ENCODE measurements around the gene SFTPD. TPM values are rescaled to one million over a fixed set of nuclear protein-coding genes. Genes with fewer than 3 reads are reported as not detected.
"Not testable (repeated sequence)": the region's sequence is repeated elsewhere in the genome, so short reads cannot be mapped to it uniquely, and the experiment has no call there.

The SFTPD gene
- total RNA-seq, 1 experiment from 2014 or later: 0.24 TPM

- Histone ChIP-seq H3K18ac (ENCODE audit: insufficient read length, low read depth, low read length) (no peak overlapping the region), H2AFZ (ENCODE audit: low read length) (no peak overlapping the region), H2BK12ac (ENCODE audit: insufficient read length, low read depth, low read length) (no peak overlapping the region), H3K23me2 (ENCODE audit: insufficient read length, low read depth, low read length, poor library complexity, severe bottlenecking) (peaks cover 9% of the 10 kb centered on the region), H4K8ac (replicated peaks; ENCODE audit: insufficient read length, low read depth, low read length) (no peak overlapping the region), H3K23ac (ENCODE audit: insufficient read length, low read depth, low read length) (no peak overlapping the region), H3K27ac (ENCODE audit: insufficient read length, low read depth, low read length) (no peak overlapping the region), H2AK5ac (ENCODE audit: insufficient read length, low read length) (no peak overlapping the region), H2BK5ac (ENCODE audit: insufficient read length, low read length) (no peak overlapping the region), H3K14ac (ENCODE audit: insufficient read depth, low read length) (peak overlapping the region; percentile 70), H3K4ac (ENCODE audit: low read depth, low read length) (no peak overlapping the region), H3K79me1 (ENCODE audit: insufficient read depth, low read depth, low read length, poor library complexity, severe bottlenecking) (no peaks in the 10 kb centered on the region), H4K5ac (ENCODE audit: insufficient read length, low read depth, low read length) (no peak overlapping the region), H3K9ac (ENCODE audit: extremely low read depth, insufficient read length, low read length) (peak overlapping the region; percentile 61), H3T11ph (ENCODE audit: low read length) (no peak overlapping the region), H3K4me1 (ENCODE audit: insufficient read depth, low read length) (no peaks in the 10 kb centered on the region), H4K20me1 (ENCODE audit: control insufficient read depth, insufficient read depth, insufficient read length) (no peaks in the 10 kb centered on the region), H3K79me2 (ENCODE audit: insufficient read depth, low read length) (no peaks in the 10 kb centered on the region), H3K56ac (ENCODE audit: insufficient read length, low read depth, low read length) (no peak overlapping the region), H4K91ac (ENCODE audit: insufficient read length, low read depth, low read length) (no peak overlapping the region), H2BK120ac (ENCODE audit: low read depth, low read length, poor library complexity, severe bottlenecking) (no peak overlapping the region), H2BK15ac (ENCODE audit: low read depth, low read length) (no peak overlapping the region), H2BK20ac (ENCODE audit: low read depth, low read length, poor library complexity, severe bottlenecking) (no peak overlapping the region), H3K9me3 (ENCODE audit: control insufficient read depth, low read depth, low read length) (no peaks in the 10 kb centered on the region), H3K27me3 (ENCODE audit: insufficient read depth, low read length) (no peaks in the 10 kb centered on the region), H3K4me2 (ENCODE audit: insufficient read depth, insufficient read length, low read length) (peak overlapping the region; percentile 79)
- Mint-ChIP-seq H3K27ac (peak overlapping the region in 2 of 3 experiments; percentile 56 to 92; a peak in 4 of 7 replicates), H3K9me3 (no peaks in the 10 kb centered on the region), H3K36me3 (ENCODE audit: insufficient read depth in 1 of 3, low read depth in 3 of 3) (peaks cover 0 to 7% (median 2%) of the 10 kb centered on the region in 3 experiments; a peak in 3 of 7 replicates), H3K4me3 (peak overlapping the region; percentile 96), H3K27me3 (ENCODE audit: low read depth) (peaks cover 33% of the 10 kb centered on the region), H3K4me1 (peaks cover 5% of the 10 kb centered on the region in 2 experiments; a peak in 3 of 4 replicates)
- DNase-seq: peak; percentile 71
- WGBS (ENCODE audit: extremely low coverage, insufficient read length, low lambda C conversion rate): no CpG with 5 or more reads among the region's 58 CpGs
- TF ChIP-seq CTCF (conservative IDR thresholded peaks at IDR 0.05): no peak; the same call in 2 of the 3 replicates
These were observed 44.1 kb downstream of the SFTPD start for GRCh38 chr10:79904671-79905321.

DNA sequence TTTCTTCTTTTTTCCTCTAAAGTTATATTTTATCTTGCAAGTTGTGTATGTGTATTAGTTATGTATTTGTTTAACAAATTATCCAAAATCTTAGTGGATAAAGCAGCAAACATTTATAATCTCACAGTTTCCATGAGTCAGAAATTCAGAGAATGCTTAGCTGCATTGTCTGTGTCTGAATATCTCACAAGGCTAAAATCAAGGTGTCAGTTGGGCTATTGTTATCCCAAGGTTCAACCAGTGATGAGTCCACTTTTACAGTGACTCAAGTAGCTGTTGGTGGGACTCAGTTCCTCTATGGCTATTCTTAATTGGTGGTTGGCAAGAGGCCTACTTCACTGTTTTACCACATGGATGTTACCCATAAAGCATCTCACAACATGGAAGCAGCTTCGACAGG lies 47.3 kb downstream of the SFTPD start:
- not testable (repeated sequence) for H3K79me1 ChIP-seq (ENCODE audit: insufficient read depth, low read depth, low read length, poor library complexity, severe bottlenecking); H3K79me2 ChIP-seq (ENCODE audit: insufficient read depth, low read length); H3K4me1 Mint-ChIP-seq; H3T11ph ChIP-seq (ENCODE audit: low read length); H2AK5ac ChIP-seq (ENCODE audit: insufficient read length, low read length); H2AFZ ChIP-seq (ENCODE audit: low read length); H3K56ac ChIP-seq (ENCODE audit: insufficient read length, low read depth, low read length); H4K5ac ChIP-seq (ENCODE audit: insufficient read length, low read depth, low read length); H3K27me3 ChIP-seq (ENCODE audit: insufficient read depth, low read length); H3K9me3 ChIP-seq (ENCODE audit: control insufficient read depth, low read depth, low read length); H2BK15ac ChIP-seq (ENCODE audit: low read depth, low read length); H3K27ac Mint-ChIP-seq; H4K8ac ChIP-seq (replicated peaks; ENCODE audit: insufficient read length, low read depth, low read length); H3K14ac ChIP-seq (ENCODE audit: insufficient read depth, low read length); H3K18ac ChIP-seq (ENCODE audit: insufficient read length, low read depth, low read length); H4K20me1 ChIP-seq (ENCODE audit: control insufficient read depth, insufficient read depth, insufficient read length); H2BK120ac ChIP-seq (ENCODE audit: low read depth, low read length, poor library complexity, severe bottlenecking); DNase-seq; H3K27ac ChIP-seq (ENCODE audit: insufficient read length, low read depth, low read length); H2BK5ac ChIP-seq (ENCODE audit: insufficient read length, low read length); H2BK12ac ChIP-seq (ENCODE audit: insufficient read length, low read depth, low read length); H3K23me2 ChIP-seq (ENCODE audit: insufficient read length, low read depth, low read length, poor library complexity, severe bottlenecking); H3K23ac ChIP-seq (ENCODE audit: insufficient read length, low read depth, low read length); H3K9me3 Mint-ChIP-seq; H2BK20ac ChIP-seq (ENCODE audit: low read depth, low read length, poor library complexity, severe bottlenecking); H3K4ac ChIP-seq (ENCODE audit: low read depth, low read length); H4K91ac ChIP-seq (ENCODE audit: insufficient read length, low read depth, low read length); H3K4me2 ChIP-seq (ENCODE audit: insufficient read depth, insufficient read length, low read length); H3K36me3 Mint-ChIP-seq (ENCODE audit: insufficient read depth in 1 of 3, low read depth in 3 of 3); H3K4me1 ChIP-seq (ENCODE audit: insufficient read depth, low read length); H3K4me3 Mint-ChIP-seq; H3K9ac ChIP-seq (ENCODE audit: extremely low read depth, insufficient read length, low read length)
- WGBS (ENCODE audit: extremely low coverage, insufficient read length, low lambda C conversion rate): no CpG with 5 or more reads among the region's 1 CpG
- H3K27me3 Mint-ChIP-seq (ENCODE audit: low read depth): peaks cover 47% of the 10 kb centered on the region
